Measurements from ENCODE around the gene MPRIP. TPM values are rescaled to one million over a fixed set of nuclear protein-coding genes. Genes with fewer than 3 reads are reported as not detected.

Gene MPRIP
- total and polyA plus RNA-seq, 2 donors (not counting 3 experiments of a cell fraction or from before 2014, with no cell fraction given), result 94.6 to 246 TPM

GRCh38 chr17:17107891-17108431, 65.7 kb downstream of the MPRIP start:
- Histone ChIP-seq H3K79me2 (ENCODE audit: control insufficient read depth, insufficient read depth, low read length) (peaks cover 92% of the 10 kb centered on the region), H2AFZ (ENCODE audit: low read depth, low read length) (no peak overlapping the region), H3K4me1 (ENCODE audit: control insufficient read depth, extremely low read depth, insufficient read depth, low read length) (no peaks in the 10 kb centered on the region), H3K9me1 (replicated peaks; ENCODE audit: control insufficient read depth, extremely low read depth, insufficient read depth, low read length) (no peaks in the 10 kb centered on the region), H3K36me3 (ENCODE audit: control insufficient read depth in 2 of 2, extremely low read depth in 1 of 2, insufficient read depth in 2 of 2, low read length in 2 of 2) (no peaks in the 10 kb centered on the region), H3K4me2 (ENCODE audit: insufficient read depth, low read length) (no peak overlapping the region), H3K4me3 (replicated peaks in 1 of 3; ENCODE audit: insufficient read depth in 1 of 3, low read depth in 1 of 3, low read length in 3 of 3) (no peak overlapping the region), H3K27me3 (ENCODE audit: control insufficient read depth in 2 of 2, insufficient read depth in 2 of 2, low read length in 2 of 2) (no peaks in the 10 kb centered on the region), H4K20me1 (replicated peaks; ENCODE audit: control insufficient read depth, extremely low read depth, insufficient read depth, low read length) (no peaks in the 10 kb centered on the region), H3K9me3 (replicated peaks; ENCODE audit: control insufficient read depth, insufficient read depth, low read length) (no peaks in the 10 kb centered on the region), H3K27ac (ENCODE audit: insufficient read depth, low read depth, low read length) (no peak overlapping the region), H3K9ac (replicated peaks; ENCODE audit: extremely low read depth, insufficient read depth, low read length) (no peak overlapping the region)
- ChIA-PET POLR2A (no interaction called here), CTCF (interaction anchor here (0.9 to 1.2 kb wide), 3 partner anchors 11 to 34 kb away, joined by 3 to 4 read pairs (median 3); no protein-coding TSS in a partner anchor)
- intact Hi-C loops (cut with micrococcal nuclease) (no loop called here), dilution Hi-C loops (cut with MboI; ENCODE audit: extremely low pct_ligation_motif_present, low sequenced_read_pairs) (no loop called here)
- TF ChIP-seq GATA2 (IDR thresholded peaks at IDR 0.05; ENCODE audit: insufficient read depth, insufficient read length, low read depth, low read length) (no peak), JUN (IDR thresholded peaks at IDR 0.05; ENCODE audit: borderline replicate concordance, insufficient read depth, insufficient read length, low read depth) (no peak), POLR2A (IDR thresholded peaks at IDR 0.05; ENCODE audit: low read depth, low read length) (no peak), EZH2 (IDR thresholded peaks at IDR 0.05; ENCODE audit: borderline replicate concordance, low read depth, low read length, severe bottlenecking) (no peak), CTCF (IDR thresholded peaks at IDR 0.05; ENCODE audit: extremely low read depth in 1 of 2, insufficient read depth in 1 of 2, low read depth in 1 of 2, low read length in 2 of 2) (no peak), POLR2AphosphoS5 (IDR thresholded peaks at IDR 0.05; ENCODE audit: insufficient read depth, low read depth, low read length) (no peak), MYC (IDR thresholded peaks at IDR 0.05; ENCODE audit: low read depth, low read length) (no peak), FOS (IDR thresholded peaks at IDR 0.05; ENCODE audit: borderline replicate concordance, insufficient read depth, low read length) (no peak)
- TF ChIP-seq, protein P1, sequence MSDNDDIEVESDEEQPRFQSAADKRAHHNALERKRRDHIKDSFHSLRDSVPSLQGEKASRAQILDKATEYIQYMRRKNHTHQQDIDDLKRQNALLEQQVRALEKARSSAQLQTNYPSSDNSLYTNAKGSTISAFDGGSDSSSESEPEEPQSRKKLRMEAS (IDR thresholded peaks at IDR 0.05; ENCODE audit: insufficient read depth, insufficient read length), result no peak
- BruUV-seq (replicated peaks), result no TSS peak
- DNase-seq (ENCODE audit: low read depth, low spot score) (no peak), FAIRE-seq (no peak)

Data from endothelial cell of umbilical vein (primary cell).